DOHH2 (cell line): Measurements from ENCODE around the gene TRRAP.
A peak's percentile ranks its signal among the peaks of the same experiment; 100 is the strongest.

Source experiments
- H3F3A ChIP-seq: fragments of 200-600 bp; sonication (generic), shearing (Covaris generic); 2 replicates; pipeline ENCODE4 v1.6.0; 2016; ENCODE audit warnings: antibody characterized with exemption, mild to moderate bottlenecking; ENCODE audit not compliant: control insufficient read depth, insufficient read depth
- H3K27ac ChIP-seq: fragments of 200-600 bp; sonication (generic); 2 replicates; pipeline ENCODE4 v1.5.1; 2014; ENCODE audit warnings: low read depth, mild to moderate bottlenecking, low read length, moderate library complexity
- H3K27me3 ChIP-seq: fragments of 200-600 bp; sonication (generic); 2 replicates; pipeline ENCODE4 v1.6.1; 2014; ENCODE audit warnings: mild to moderate bottlenecking, low read length, mixed read lengths; ENCODE audit not compliant: control insufficient read depth
- H3K36me3 ChIP-seq: fragments of 200-600 bp; sonication (generic); 2 replicates; pipeline ENCODE4 v1.6.1; 2014; ENCODE audit warnings: mild to moderate bottlenecking, low read length, moderate library complexity, mixed read lengths; ENCODE audit not compliant: control insufficient read depth
- H3K4me1 ChIP-seq: fragments of 200-600 bp; sonication (generic); 2 replicates; pipeline ENCODE4 v1.6.1; 2014; ENCODE audit warnings: mild to moderate bottlenecking, low read length, mixed read lengths; ENCODE audit not compliant: control insufficient read depth
- H3K4me2 ChIP-seq: fragments of 200-600 bp; sonication (generic); 2 replicates; pipeline ENCODE4 v1.6.0; 2014; ENCODE audit warnings: mild to moderate bottlenecking, low read length, moderate library complexity
- H3K4me3 ChIP-seq: fragments of 200-600 bp; sonication (generic); 2 replicates; pipeline ENCODE4 v1.5.1; 2014; ENCODE audit warnings: mild to moderate bottlenecking, low read length, mixed read lengths
- H3K79me2 ChIP-seq: fragments of 200-600 bp; sonication (generic); 2 replicates; pipeline ENCODE4 v1.6.1; 2014; ENCODE audit warnings: mild to moderate bottlenecking, low read length, mixed read lengths; ENCODE audit not compliant: control insufficient read depth
- H3K9me2 ChIP-seq: fragments of 200-600 bp; sonication (generic); replicated peaks from 2 replicates; pipeline ENCODE4 v1.6.1; 2014; ENCODE audit warnings: mild to moderate bottlenecking, low read length, mixed read lengths; ENCODE audit not compliant: control insufficient read depth
- H3K9me3 ChIP-seq: fragments of 200-600 bp; sonication (generic); 2 replicates; pipeline ENCODE4 v1.6.1; 2014; ENCODE audit warnings: antibody characterized with exemption, low read length, mixed read lengths; ENCODE audit not compliant: control insufficient read depth, insufficient read depth
- H4K20me1 ChIP-seq: fragments of 200-600 bp; sonication (generic); 2 replicates; pipeline ENCODE4 v1.6.0; 2014; ENCODE audit warnings: low read depth, mild to moderate bottlenecking, antibody characterized with exemption, low read length, moderate library complexity; ENCODE audit not compliant: control insufficient read depth, insufficient read depth
- CTCF ChIP-seq: fragments of 200-600 bp; sonication (generic); IDR thresholded peaks from one replicate; pipeline ENCODE4 v1.5.1; 2014; ENCODE audit warnings: antibody characterized with exemption, mild to moderate bottlenecking, low read depth, low read length; ENCODE audit not compliant: poor library complexity, severe bottlenecking
- EZH2phosphoT487 ChIP-seq: fragments of 200-600 bp; sonication (generic); IDR thresholded peaks from 2 replicates; pipeline ENCODE4 v1.6.1; 2017; ENCODE audit warnings: borderline replicate concordance, mild to moderate bottlenecking, antibody characterized with exemption, low read length, moderate library complexity, mixed read lengths

TRRAP gene

GRCh38 chr7:98866765-98867164 is 11.6 kb upstream of the TRRAP start:
- H3K4me2 ChIP-seq: no peak overlapping the region
- no peaks in the 10 kb centered on the region for H3K9me3 ChIP-seq
- no peaks in the 10 kb centered on the region for H3K36me3 ChIP-seq
- no peaks in the 10 kb centered on the region for H3K79me2 ChIP-seq
- TF ChIP-seq CTCF: no peak
- no peak for TF ChIP-seq EZH2phosphoT487
- peaks cover 20% of the 10 kb centered on the region for H3K4me1 ChIP-seq
- H3K27ac ChIP-seq: no peak overlapping the region
- H3K27me3 ChIP-seq: peaks cover 49% of the 10 kb centered on the region
- no peaks in the 10 kb centered on the region for H3K9me2 ChIP-seq
- H3F3A ChIP-seq: peaks cover 5% of the 10 kb centered on the region; the same call in 1 of the 2 replicates
- H3K4me3 ChIP-seq: no peak overlapping the region
- peaks cover 4% of the 10 kb centered on the region; the same call in 1 of the 2 replicates for H4K20me1 ChIP-seq

GRCh38 chr7:98868450-98868849 is 9.9 kb upstream of the TRRAP start:
- Histone ChIP-seq H3K4me1 (peaks cover 22% of the 10 kb centered on the region), H3K4me3 (no peak overlapping the region), H3K9me3 (no peaks in the 10 kb centered on the region)

GRCh38 chr7:98869027-98869596 is 9.2 kb upstream of the TRRAP start:
- peaks cover 43% of the 10 kb centered on the region for H3K27me3 ChIP-seq
- no peak overlapping the region for H3K27ac ChIP-seq
- peaks cover 10% of the 10 kb centered on the region for H3F3A ChIP-seq
- H4K20me1 ChIP-seq: peaks cover 4% of the 10 kb centered on the region; the same call in 1 of the 2 replicates
- TF ChIP-seq CTCF (no peak), EZH2phosphoT487 (no peak)
- H3K9me2 ChIP-seq: no peaks in the 10 kb centered on the region
- H3K36me3 ChIP-seq: no peaks in the 10 kb centered on the region
- no peaks in the 10 kb centered on the region for H3K79me2 ChIP-seq
- H3K4me3 ChIP-seq: no peak overlapping the region
- H3K9me3 ChIP-seq: no peaks in the 10 kb centered on the region
- H3K4me1 ChIP-seq: peaks cover 22% of the 10 kb centered on the region
- peak overlapping the region; percentile 84 for H3K4me2 ChIP-seq

More at GRCh38 chr7:98868450-98868849, 9.9 kb upstream of the TRRAP start:
- Histone ChIP-seq H3K9me2 (no peaks in the 10 kb centered on the region), H3K36me3 (no peaks in the 10 kb centered on the region), H3K27me3 (peaks cover 43% of the 10 kb centered on the region), H3K27ac (no peak overlapping the region), H4K20me1 (peaks cover 4% of the 10 kb centered on the region; the same call in 1 of the 2 replicates), H3F3A (peaks cover 10% of the 10 kb centered on the region), H3K4me2 (no peak overlapping the region), H3K79me2 (no peaks in the 10 kb centered on the region)
- TF ChIP-seq CTCF (no peak), EZH2phosphoT487 (no peak; the same call in 1 of the 2 replicates)
